Breast epithelium (tissue), 4 donors: Measurements from ENCODE around the gene PBX4. TPM values are rescaled to one million over a fixed set of nuclear protein-coding genes. Genes with fewer than 3 reads are reported as not detected.

Experiments
- DNase-seq, 2 donors: peaks; one replicate each; pipeline ENCODE4 v3.0.0-alpha.2; 2019; ENCODE audit warnings: low spot score in 2 of 2
- H3K27ac ChIP-seq, 2 donors: fragments of 200-600 bp; sonication (generic) in 1 of 2; one replicate each; pipeline ENCODE4 v1.5.1; 2016 to 2019; ENCODE audit warnings: mild to moderate bottlenecking in 1 of 2
- H3K27me3 ChIP-seq, 2 donors: fragments of 200-600 bp; sonication (generic) in 1 of 2; one replicate each; pipeline versions ENCODE4 v1.5.1 to v1.6.0; 2017 to 2019; ENCODE audit warnings: control low read depth in 1 of 2, mild to moderate bottlenecking in 1 of 2
- H3K36me3 ChIP-seq: fragments of 200-600 bp; one replicate; pipeline ENCODE4 v1.5.1; 2019
- H3K4me1 ChIP-seq, 2 donors: fragments of 200-600 bp; sonication (generic); one replicate each; pipeline ENCODE4 v1.5.1; 2016 to 2019; ENCODE audit warnings: control low read depth in 1 of 2
- H3K4me3 ChIP-seq, 3 donors: fragments of 200-600 bp; sonication (generic); 1 replicate in 2 of 3; 2 replicates in 1 of 3; pipeline ENCODE4 v1.5.1; 2016 to 2019; ENCODE audit warnings: mild to moderate bottlenecking in 3 of 3, moderate library complexity in 2 of 3
- H3K9me3 ChIP-seq, 2 donors: fragments of 200-600 bp; sonication (generic) in 1 of 2; one replicate each; pipeline ENCODE4 v1.5.1; 2016 to 2019; ENCODE audit warnings: control low read depth in 1 of 2
- CTCF ChIP-seq, 3 donors: fragments of 450-650 bp; IDR thresholded peaks; one replicate each; pipeline ENCODE4 v1.5.1; 2016 to 2017; ENCODE audit warnings: antibody characterized with exemption in 3 of 3, mild to moderate bottlenecking in 3 of 3, moderate library complexity in 3 of 3
- POLR2A ChIP-seq: fragments of 450-650 bp; IDR thresholded peaks from one replicate; pipeline ENCODE4 v1.6.1; 2016; ENCODE audit warnings: antibody characterized with exemption, mild to moderate bottlenecking, moderate library complexity
- POLR2AphosphoS5 ChIP-seq, 3 donors: sonication (generic); formaldehyde crosslinking; IDR thresholded peaks; one replicate each; pipeline ENCODE4 v1.6.1; 2017; ENCODE audit warnings: antibody characterized with exemption in 3 of 3
- intact Hi-C: fragments of 100-400 bp; cut with DNase I; formaldehyde crosslinking; loops from one replicate; pipeline ENCODE4 v1.15.1; 2023; ENCODE audit warnings: low total_unique reads
- total RNA-seq, 3 donors: library from RNA; depleted of rRNA; stranded (reverse); fragments of >200 nt; gene quantifications; one replicate each; pipeline ENCODE4 v1.1.0, GENCODE V29; 2016

Gene PBX4
- total RNA-seq, 3 donors from 2014 or later, result 3.4 to 5.9 (median 5.6) TPM

GRCh38 chr19:19532806-19533701, 85.4 kb downstream of the PBX4 start:
- H3K9me3 ChIP-seq, result no peaks in the 10 kb centered on the region
- intact Hi-C loops, result loop anchor here (5.0 to 10.0 kb wide), 2 partner anchors 114 to 422 kb away; no protein-coding TSS in a partner anchor
- TF ChIP-seq POLR2AphosphoS5 (IDR thresholded peaks at IDR 0.05) (no peak), CTCF (IDR thresholded peaks at IDR 0.05) (no peak), POLR2A (no peak)

GRCh38 chr19:19531951-19532805, 86.3 kb downstream of the PBX4 start:
- intact Hi-C loops, result loop anchor here (5.0 to 10.0 kb wide), 2 partner anchors 115 to 423 kb away; no protein-coding TSS in a partner anchor
- Histone ChIP-seq H3K9me3 (no peaks in the 10 kb centered on the region), H3K27ac (no peak overlapping the region), H3K4me1 (no peaks in the 10 kb centered on the region), H3K36me3 (peaks cover 4% of the 10 kb centered on the region), H3K4me3 (no peak overlapping the region), H3K27me3 (no peaks in the 10 kb centered on the region)
- TF ChIP-seq POLR2A (no peak), CTCF (IDR thresholded peaks at IDR 0.05) (peak; percentile 79 to 95 (median 89)), POLR2AphosphoS5 (IDR thresholded peaks at IDR 0.05) (peak in 2 of 3 donors; percentile 35 to 52)
- DNase-seq, result peak; percentile 62 to 84

More at GRCh38 chr19:19532806-19533701, 85.4 kb downstream of the PBX4 start:
- Histone ChIP-seq H3K36me3 (peaks cover under 1% of the 10 kb centered on the region), H3K4me3 (no peak overlapping the region), H3K4me1 (no peaks in the 10 kb centered on the region), H3K27me3 (no peaks in the 10 kb centered on the region), H3K27ac (no peak overlapping the region)
- no peak for DNase-seq

- Histone ChIP-seq H3K4me3 (no peak overlapping the region), H3K27me3 (no peaks in the 10 kb centered on the region), H3K4me1 (no peaks in the 10 kb centered on the region), H3K36me3 (peaks cover 4% of the 10 kb centered on the region), H3K27ac (no peak overlapping the region), H3K9me3 (no peaks in the 10 kb centered on the region)
- TF ChIP-seq POLR2A (no peak), POLR2AphosphoS5 (IDR thresholded peaks at IDR 0.05) (no peak)
- DNase-seq, result no peak
- intact Hi-C loops, result loop anchor here (5.0 to 10.0 kb wide), 2 partner anchors 116 to 424 kb away; no protein-coding TSS in a partner anchor
These were observed 87.6 kb downstream of the PBX4 start for GRCh38 chr19:19530889-19531288.

- Histone ChIP-seq H3K4me3 (no peak overlapping the region), H3K4me1 (no peaks in the 10 kb centered on the region), H3K27ac (no peak overlapping the region), H3K27me3 (no peaks in the 10 kb centered on the region), H3K9me3 (no peaks in the 10 kb centered on the region), H3K36me3 (peaks cover 4% of the 10 kb centered on the region)
- intact Hi-C loops, result loop anchor here (5.0 to 10.0 kb wide), 2 partner anchors 117 to 424 kb away; no protein-coding TSS in a partner anchor
- no peak for TF ChIP-seq POLR2A
- no peak for TF ChIP-seq CTCF (IDR thresholded peaks at IDR 0.05)
- no peak for TF ChIP-seq POLR2AphosphoS5 (IDR thresholded peaks at IDR 0.05)
- DNase-seq, result no peak
These were observed 88.1 kb downstream of the PBX4 start for GRCh38 chr19:19530423-19530804.

GRCh38 chr19:19529783-19530422, 88.6 kb downstream of the PBX4 start:
- no peak overlapping the region for H3K27ac ChIP-seq
- H3K27me3 ChIP-seq, result no peaks in the 10 kb centered on the region
- no peak for DNase-seq
- H3K4me3 ChIP-seq, result no peak overlapping the region
- TF ChIP-seq POLR2AphosphoS5 (IDR thresholded peaks at IDR 0.05) (no peak), CTCF (IDR thresholded peaks at IDR 0.05) (no peak), POLR2A (no peak)
- H3K9me3 ChIP-seq, result no peaks in the 10 kb centered on the region
- no peaks in the 10 kb centered on the region for H3K4me1 ChIP-seq
- H3K36me3 ChIP-seq, result peaks cover 4% of the 10 kb centered on the region
- intact Hi-C loops, result loop anchor here (5.0 to 10.0 kb wide), 2 partner anchors 117 to 425 kb away; no protein-coding TSS in a partner anchor
